ENCODE measurements around the gene C6orf118. TPM values are rescaled to one million over a fixed set of nuclear protein-coding genes. Genes with fewer than 3 reads are reported as not detected.

Gene C6orf118
- total RNA-seq, 1 donor from 2014 or later, result not detected

- Mint-ChIP-seq H3K36me3 (ENCODE audit: unreplicated experiment) (peaks cover 9% of the 10 kb centered on the region), H3K27me3 (ENCODE audit: unreplicated experiment) (peaks cover 2% of the 10 kb centered on the region), H3K27ac (ENCODE audit: unreplicated experiment) (no peak overlapping the region), H3K4me3 (ENCODE audit: unreplicated experiment) (no peak overlapping the region), H3K4me1 (ENCODE audit: low read depth, unreplicated experiment) (no peaks in the 10 kb centered on the region), H3K9me3 (ENCODE audit: unreplicated experiment) (no peaks in the 10 kb centered on the region)
- TF ChIP-seq CTCF (IDR thresholded peaks at IDR 0.05; ENCODE audit: partially characterized antibody, unreplicated experiment), result no peak
- DNase-seq, result no peak
These were observed 76.5 kb downstream of the C6orf118 start for GRCh38 chr6:165232731-165233488.

DNA sequence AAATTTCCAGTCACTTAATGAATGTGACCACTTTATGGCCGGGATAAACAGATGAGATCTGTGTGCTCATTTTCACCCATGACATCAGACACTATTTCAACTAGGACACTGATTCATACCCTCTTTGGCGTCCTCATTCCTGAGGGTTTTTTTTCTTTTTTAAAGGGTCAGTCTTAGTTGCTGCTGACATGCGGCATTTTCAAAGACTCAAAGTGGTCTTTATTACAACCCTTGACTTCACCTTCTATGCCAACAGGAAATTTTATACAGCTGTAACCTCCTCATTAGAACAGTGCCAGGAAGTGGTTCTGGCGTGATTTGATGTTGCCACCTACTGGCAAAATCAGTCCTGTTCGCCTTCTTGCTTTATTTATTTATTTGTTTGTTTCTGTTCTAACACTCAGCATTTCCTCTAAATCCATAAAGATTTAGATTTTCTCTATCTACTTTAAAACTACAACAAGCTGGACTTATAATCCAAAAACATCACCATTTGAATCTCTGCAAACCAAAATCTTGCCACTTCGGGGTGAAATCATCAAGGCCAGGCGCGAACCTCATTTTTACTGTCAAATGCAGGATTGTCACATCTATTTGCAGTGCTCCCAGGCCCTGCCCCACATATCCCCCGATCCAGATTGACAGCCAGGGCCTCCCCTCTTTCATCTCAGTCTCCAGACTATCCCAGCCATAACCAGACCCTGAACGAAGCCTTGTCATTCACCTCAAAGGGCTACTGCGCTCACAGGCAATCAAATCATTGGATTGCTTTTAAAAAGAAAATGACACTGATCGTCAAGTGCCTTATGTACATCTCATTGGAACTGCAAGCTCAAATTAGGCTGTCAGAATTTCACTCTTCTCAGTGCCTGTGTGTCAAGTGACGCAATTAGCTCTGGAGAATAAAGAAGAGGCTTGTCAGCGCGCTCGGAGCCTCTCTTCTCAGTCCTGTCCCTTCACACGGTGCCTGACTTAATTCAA, 77.5 kb downstream of the C6orf118 start:
- peaks cover 2% of the 10 kb centered on the region for H3K27me3 Mint-ChIP-seq (ENCODE audit: unreplicated experiment)
- no peak overlapping the region for H3K27ac Mint-ChIP-seq (ENCODE audit: unreplicated experiment)
- H3K4me3 Mint-ChIP-seq (ENCODE audit: unreplicated experiment), result no peak overlapping the region
- H3K36me3 Mint-ChIP-seq (ENCODE audit: unreplicated experiment), result peaks cover 1% of the 10 kb centered on the region
- TF ChIP-seq CTCF (IDR thresholded peaks at IDR 0.05; ENCODE audit: partially characterized antibody, unreplicated experiment), result peak; percentile 52
- H3K4me1 Mint-ChIP-seq (ENCODE audit: low read depth, unreplicated experiment), result no peaks in the 10 kb centered on the region
- DNase-seq, result no peak
- H3K9me3 Mint-ChIP-seq (ENCODE audit: unreplicated experiment), result no peaks in the 10 kb centered on the region

GRCh38 chr6:165231177-165231576, 78.2 kb downstream of the C6orf118 start:
- no peak for TF ChIP-seq CTCF (IDR thresholded peaks at IDR 0.05; ENCODE audit: partially characterized antibody, unreplicated experiment)
- Mint-ChIP-seq H3K4me3 (ENCODE audit: unreplicated experiment) (no peak overlapping the region), H3K27ac (ENCODE audit: unreplicated experiment) (no peak overlapping the region), H3K36me3 (ENCODE audit: unreplicated experiment) (no peaks in the 10 kb centered on the region), H3K4me1 (ENCODE audit: low read depth, unreplicated experiment) (no peaks in the 10 kb centered on the region), H3K27me3 (ENCODE audit: unreplicated experiment) (peaks cover 2% of the 10 kb centered on the region), H3K9me3 (ENCODE audit: unreplicated experiment) (no peaks in the 10 kb centered on the region)
- DNase-seq, result no peak

All from glutamatergic neuron (in vitro differentiated cells).